ENCODE results near the gene NRGN. TPM values are rescaled to one million over a fixed set of nuclear protein-coding genes. Genes with fewer than 3 reads are reported as not detected.

NRGN gene
- total RNA-seq, 1 experiment from 2014 or later = 2.9 TPM

- ChIA-PET CTCF (interaction anchor here (1.1 to 3.2 kb wide), 7 partner anchors 10 to 110 kb away, joined by 3 to 28 read pairs (median 7); partner anchors contain the start of gene ESAM), POLR2A (interaction anchor here (0.5 kb wide), 1 partner anchor 138 kb away, joined by 3 read pairs; no protein-coding TSS in a partner anchor)
- peaks cover 5% of the 10 kb centered on the region; the same call in 1 of the 2 replicates for H3K36me3 Mint-ChIP-seq
- H3K4me3 Mint-ChIP-seq = no peak overlapping the region
- H3K9me3 Mint-ChIP-seq = no peaks in the 10 kb centered on the region
- no peak for TF ChIP-seq EMX1 (CRISPR knock-in tag; IDR thresholded peaks at IDR 0.05)
- TF ChIP-seq SMAD3 (CRISPR knock-in tag; IDR thresholded peaks at IDR 0.05; ENCODE audit: borderline replicate concordance) = no peak
- TF ChIP-seq ZNF263 (CRISPR knock-in tag; IDR thresholded peaks at IDR 0.05; ENCODE audit: low read depth) = no peak
- TF ChIP-seq FOXP1 (CRISPR knock-in tag; IDR thresholded peaks at IDR 0.05; ENCODE audit: borderline replicate concordance) = no peak
- TF ChIP-seq HMGXB4 (CRISPR knock-in tag; IDR thresholded peaks at IDR 0.05) = no peak
- TF ChIP-seq ZNF425 (CRISPR knock-in tag; conservative IDR thresholded peaks at IDR 0.05) = no peak
- no peak for TF ChIP-seq ELF4 (CRISPR knock-in tag; IDR thresholded peaks at IDR 0.05; ENCODE audit: low read depth)
- no peak for TF ChIP-seq FOXK1 (CRISPR knock-in tag; IDR thresholded peaks at IDR 0.05)
- no peak for TF ChIP-seq ERG (CRISPR knock-in tag; IDR thresholded peaks at IDR 0.05)
- TF ChIP-seq ZSCAN18 (CRISPR knock-in tag; IDR thresholded peaks at IDR 0.05) = no peak
- TF ChIP-seq NFYB (CRISPR knock-in tag; conservative IDR thresholded peaks at IDR 0.05; ENCODE audit: low read depth) = no peak
- no peak for TF ChIP-seq TCF7 (CRISPR knock-in tag; IDR thresholded peaks at IDR 0.05; ENCODE audit: low read depth)
- no peak for TF ChIP-seq MLX (CRISPR knock-in tag; IDR thresholded peaks at IDR 0.05)
- no peak for TF ChIP-seq ZNF138 (CRISPR knock-in tag; conservative IDR thresholded peaks at IDR 0.05)
- TF ChIP-seq JAZF1 (CRISPR knock-in tag; IDR thresholded peaks at IDR 0.05) = no peak
- TF ChIP-seq ZNF281 (CRISPR knock-in tag; IDR thresholded peaks at IDR 0.05) = no peak
- no peak for TF ChIP-seq ATF3 (CRISPR knock-in tag; conservative IDR thresholded peaks at IDR 0.05)
- DNase-seq (ENCODE audit: low spot score) = no peak
- no peaks in the 10 kb centered on the region for H3K4me1 Mint-ChIP-seq
- no peaks in the 10 kb centered on the region for H3K27me3 Mint-ChIP-seq (ENCODE audit: low read depth)
- no peak overlapping the region for H3K27ac Mint-ChIP-seq
- ATAC-seq = no peak
Measured at GRCh38 chr11:124779568-124779967, 39.8 kb downstream of the NRGN start.
